Measurements from ENCODE around the gene MDM4. TPM values are rescaled to one million over a fixed set of nuclear protein-coding genes. Genes with fewer than 3 reads are reported as not detected.
"Not testable (repeated sequence)": the region's sequence is repeated elsewhere in the genome, so short reads cannot be mapped to it uniquely, and the experiment has no call there.

Gene MDM4
- total RNA-seq, 6 experiments from 2014 or later: 21.0 to 37.6 (median 25.3) TPM

- Histone ChIP-seq H3K27ac (no peak overlapping the region), H3K9me3 (no peaks in the 10 kb centered on the region), H3K4me1 (no peaks in the 10 kb centered on the region), H3K36me3 (no peaks in the 10 kb centered on the region), H3K27me3 (no peaks in the 10 kb centered on the region), H3K4me3 (no peak overlapping the region)
- DNase-seq (no peak), ATAC-seq (no peak)
- TF ChIP-seq POLR2A (IDR thresholded peaks at IDR 0.05): no peak
- TF ChIP-seq, protein P1, sequence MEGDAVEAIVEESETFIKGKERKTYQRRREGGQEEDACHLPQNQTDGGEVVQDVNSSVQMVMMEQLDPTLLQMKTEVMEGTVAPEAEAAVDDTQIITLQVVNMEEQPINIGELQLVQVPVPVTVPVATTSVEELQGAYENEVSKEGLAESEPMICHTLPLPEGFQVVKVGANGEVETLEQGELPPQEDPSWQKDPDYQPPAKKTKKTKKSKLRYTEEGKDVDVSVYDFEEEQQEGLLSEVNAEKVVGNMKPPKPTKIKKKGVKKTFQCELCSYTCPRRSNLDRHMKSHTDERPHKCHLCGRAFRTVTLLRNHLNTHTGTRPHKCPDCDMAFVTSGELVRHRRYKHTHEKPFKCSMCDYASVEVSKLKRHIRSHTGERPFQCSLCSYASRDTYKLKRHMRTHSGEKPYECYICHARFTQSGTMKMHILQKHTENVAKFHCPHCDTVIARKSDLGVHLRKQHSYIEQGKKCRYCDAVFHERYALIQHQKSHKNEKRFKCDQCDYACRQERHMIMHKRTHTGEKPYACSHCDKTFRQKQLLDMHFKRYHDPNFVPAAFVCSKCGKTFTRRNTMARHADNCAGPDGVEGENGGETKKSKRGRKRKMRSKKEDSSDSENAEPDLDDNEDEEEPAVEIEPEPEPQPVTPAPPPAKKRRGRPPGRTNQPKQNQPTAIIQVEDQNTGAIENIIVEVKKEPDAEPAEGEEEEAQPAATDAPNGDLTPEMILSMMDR (IDR thresholded peaks at IDR 0.05): no peak
- 90% methylated on average over 2 of the region's 9 CpGs for WGBS (ENCODE audit: insufficient coverage, low coverage, low lambda C conversion rate, missing lambda C conversion rate)
- intact Hi-C loops (cut with DNase I): loop anchor here (10.0 kb wide), 2 partner anchors 196 to 236 kb away; no protein-coding TSS in a partner anchor
These were observed 52.5 kb downstream of the MDM4 start for GRCh38 chr1:204568576-204569315.

GRCh38 chr1:204569478-204569877, 53.3 kb downstream of the MDM4 start:
- no peak for DNase-seq
- 91% methylated on average over 5 of the region's 5 CpGs for WGBS (ENCODE audit: insufficient coverage, low coverage, low lambda C conversion rate, missing lambda C conversion rate)
- Histone ChIP-seq H3K4me1 (no peaks in the 10 kb centered on the region), H3K27ac (no peak overlapping the region), H3K4me3 (no peak overlapping the region), H3K36me3 (no peaks in the 10 kb centered on the region), H3K27me3 (no peaks in the 10 kb centered on the region), H3K9me3 (no peaks in the 10 kb centered on the region)
- TF ChIP-seq POLR2A (IDR thresholded peaks at IDR 0.05): no peak
- ATAC-seq: no peak
- intact Hi-C loops (cut with DNase I): loop anchor here (10.0 kb wide), 2 partner anchors 195 to 235 kb away; no protein-coding TSS in a partner anchor

GRCh38 chr1:204570021-204570420, 53.8 kb downstream of the MDM4 start:
- H3K27ac ChIP-seq; ATAC-seq; H3K4me3 ChIP-seq; intact Hi-C loops (cut with DNase I); H3K9me3 ChIP-seq; DNase-seq; H3K36me3 ChIP-seq; H3K27me3 ChIP-seq; H3K4me1 ChIP-seq: not testable (repeated sequence)
- WGBS (ENCODE audit: insufficient coverage, low coverage, low lambda C conversion rate, missing lambda C conversion rate): 59% methylated on average over 3 of the region's 3 CpGs

DNA sequence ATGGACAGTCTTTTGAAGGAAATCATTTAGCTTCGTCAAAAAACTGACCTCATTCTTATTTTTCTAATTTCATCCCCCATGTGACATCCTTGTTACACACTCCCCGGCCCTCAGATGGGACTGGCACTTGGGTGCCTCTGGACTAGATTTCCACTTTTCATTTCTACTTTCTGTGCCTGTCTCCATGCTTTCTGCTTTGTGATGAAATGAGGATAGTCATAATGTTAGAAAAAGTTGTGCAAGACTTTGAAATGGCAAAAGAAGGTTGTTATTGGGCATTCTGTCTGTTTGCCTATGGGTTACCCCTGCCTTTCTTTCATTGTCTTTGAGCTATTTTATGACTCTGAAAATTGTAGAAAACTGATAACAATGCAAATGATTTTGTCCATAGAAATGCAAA, 54.9 kb downstream of the MDM4 start:
- no peak for TF ChIP-seq POLR2A (IDR thresholded peaks at IDR 0.05)
- TF ChIP-seq, protein P1 (IDR thresholded peaks at IDR 0.05): no peak

DNA sequence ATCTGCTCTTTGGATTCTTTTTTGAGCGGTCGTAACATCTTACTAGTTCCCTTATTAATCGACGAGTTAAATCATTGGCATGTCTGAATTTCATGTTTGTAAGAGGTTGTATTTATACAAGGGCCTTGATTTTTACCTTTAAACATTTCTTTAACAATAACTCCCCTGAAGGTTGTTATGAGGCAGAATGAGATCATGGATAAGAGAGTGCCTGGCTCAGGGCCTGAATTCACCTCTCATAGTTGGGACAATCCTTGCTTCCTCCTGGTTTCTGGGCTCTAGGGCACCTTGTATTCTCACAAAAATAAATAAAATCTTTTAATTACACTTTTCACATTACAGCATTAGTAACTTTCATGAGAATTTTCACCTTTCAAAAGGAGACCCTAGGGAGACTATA, 55.4 kb downstream of the MDM4 start:
- Histone ChIP-seq H3K4me1 (no peaks in the 10 kb centered on the region), H3K36me3 (no peaks in the 10 kb centered on the region), H3K27me3 (no peaks in the 10 kb centered on the region), H3K27ac (no peak overlapping the region), H3K9me3 (no peaks in the 10 kb centered on the region), H3K4me3 (no peak overlapping the region)
- DNase-seq (no peak), ATAC-seq (no peak)
- intact Hi-C loops (cut with DNase I): no loop called here
- WGBS (ENCODE audit: insufficient coverage, low coverage, low lambda C conversion rate, missing lambda C conversion rate): 96% methylated on average over 4 of the region's 4 CpGs
- TF ChIP-seq, protein P1 (IDR thresholded peaks at IDR 0.05): no peak
- TF ChIP-seq POLR2A (IDR thresholded peaks at IDR 0.05): no peak

More for the DNA sequence above, 54.9 kb downstream of the MDM4 start:
- no peak overlapping the region for H3K4me3 ChIP-seq
- no peak overlapping the region for H3K27ac ChIP-seq
- H3K27me3 ChIP-seq: no peaks in the 10 kb centered on the region
- WGBS (ENCODE audit: insufficient coverage, low coverage, low lambda C conversion rate, missing lambda C conversion rate): 93% methylated on average over 2 of the region's 2 CpGs
- no peak for ATAC-seq
- DNase-seq: no peak
- no peaks in the 10 kb centered on the region for H3K9me3 ChIP-seq
- no peaks in the 10 kb centered on the region for H3K36me3 ChIP-seq
- H3K4me1 ChIP-seq: no peaks in the 10 kb centered on the region
- intact Hi-C loops (cut with DNase I): no loop called here
